ENCODE measurements around the gene ING5.

Gene ING5

DNA sequence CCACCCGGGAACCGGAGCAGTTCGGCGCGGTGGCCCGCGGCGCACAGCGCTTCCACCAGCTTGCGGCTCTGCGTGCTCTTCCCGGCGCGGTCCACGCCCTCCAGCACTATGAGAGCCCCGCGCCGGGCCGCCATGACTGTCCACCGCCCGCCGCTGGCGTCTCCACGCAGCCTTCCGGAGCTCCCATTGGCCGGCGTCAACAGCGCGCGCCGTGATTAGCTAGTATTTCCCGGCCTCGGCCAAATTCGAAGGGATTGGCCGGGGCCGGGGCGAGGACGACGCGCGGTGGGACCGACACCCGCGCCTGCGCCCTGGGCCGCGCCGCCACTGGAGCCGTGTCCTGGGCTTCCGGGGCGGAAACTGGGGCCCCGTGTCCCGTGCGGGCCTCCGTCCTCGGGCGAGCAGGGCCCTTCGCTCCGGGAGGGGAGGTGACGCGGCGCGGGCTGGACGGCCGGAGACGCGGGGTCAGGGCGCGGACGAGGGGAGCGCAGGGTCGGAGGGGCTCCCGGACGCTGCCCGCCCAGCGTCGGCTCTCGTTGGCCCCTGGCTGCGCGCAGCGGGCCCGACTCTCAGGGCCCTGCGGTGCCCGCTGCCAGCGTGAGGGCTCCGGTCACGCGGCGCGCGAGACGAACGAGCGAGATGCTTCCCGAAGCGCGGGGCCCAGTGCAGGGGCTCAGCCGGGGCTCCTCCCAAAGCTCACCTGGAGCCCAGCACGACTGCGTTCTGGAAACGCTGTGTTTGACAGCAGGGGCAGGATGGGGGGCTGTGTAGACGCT is 15.0 kb upstream of the ING5 start, which contains the start of gene DTYMK:
TSS of gene DTYMK (minus strand) at position 166 of the 776 bp plus-strand sequence. CDS start at position 134, 32 bp downstream.
- Histone ChIP-seq H3K27ac (ENCODE audit: low read depth, low read length) (peak within 1 kb of the TSS; percentile 92), H3K4me1 (ENCODE audit: control insufficient read depth, insufficient read depth, low read length) (peaks cover 9% of the 10 kb centered on the region), H3K9ac (ENCODE audit: low read length) (peak within 1 kb of the TSS; percentile 98), H3K4me3 (ENCODE audit: low read depth, low read length) (peak within 1 kb of the TSS; percentile 81), H3K36me3 (ENCODE audit: control insufficient read depth, insufficient read depth, low read length) (peaks cover 55% of the 10 kb centered on the region), H3K9me3 (ENCODE audit: control insufficient read depth, insufficient read depth, low read depth, low read length) (no peaks in the 10 kb centered on the region), H3K27me3 (ENCODE audit: control insufficient read depth, insufficient read depth, low read length) (no peaks in the 10 kb centered on the region)

DNA sequence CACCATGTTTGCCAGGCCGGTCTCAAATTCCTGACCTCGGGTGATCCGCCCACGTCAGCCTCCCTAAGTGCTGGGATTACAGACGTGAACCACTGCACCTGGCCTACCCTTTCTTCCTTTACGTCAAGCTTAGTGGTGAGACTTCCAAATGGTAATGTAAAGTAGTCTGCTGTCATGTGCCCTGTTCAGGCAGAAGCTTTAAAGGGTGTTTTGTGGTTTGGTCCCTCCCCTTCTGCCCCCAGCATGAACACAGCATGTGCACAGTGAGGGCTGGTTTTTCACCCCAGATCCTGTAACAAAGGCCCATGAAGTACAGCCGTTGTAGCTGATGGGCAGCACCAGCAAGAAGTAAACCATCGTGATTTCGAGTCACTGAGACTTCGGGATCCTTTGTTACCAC is 12.5 kb upstream of the ING5 start:
- H3K36me3 ChIP-seq (ENCODE audit: control insufficient read depth, insufficient read depth, low read length): peaks cover 45% of the 10 kb centered on the region
- H3K9ac ChIP-seq (ENCODE audit: low read length): no peak overlapping the region
- H3K27me3 ChIP-seq (ENCODE audit: control insufficient read depth, insufficient read depth, low read length): no peaks in the 10 kb centered on the region
- H3K4me1 ChIP-seq (ENCODE audit: control insufficient read depth, insufficient read depth, low read length): peaks cover 9% of the 10 kb centered on the region
- H3K4me3 ChIP-seq (ENCODE audit: low read depth, low read length): no peak overlapping the region
- H3K27ac ChIP-seq (ENCODE audit: low read depth, low read length): no peak overlapping the region
- no peaks in the 10 kb centered on the region for H3K9me3 ChIP-seq (ENCODE audit: control insufficient read depth, insufficient read depth, low read depth, low read length)

GRCh38 chr2:241690202-241690717 is 11.6 kb upstream of the ING5 start:
- H3K4me1 ChIP-seq (ENCODE audit: control insufficient read depth, insufficient read depth, low read length): peaks cover 9% of the 10 kb centered on the region
- H3K36me3 ChIP-seq (ENCODE audit: control insufficient read depth, insufficient read depth, low read length): peaks cover 47% of the 10 kb centered on the region
- peak overlapping the region; percentile 34 for H3K9ac ChIP-seq (ENCODE audit: low read length)
- H3K27me3 ChIP-seq (ENCODE audit: control insufficient read depth, insufficient read depth, low read length): no peaks in the 10 kb centered on the region
- H3K4me3 ChIP-seq (ENCODE audit: low read depth, low read length): no peak overlapping the region
- no peak overlapping the region for H3K27ac ChIP-seq (ENCODE audit: low read depth, low read length)
- no peaks in the 10 kb centered on the region for H3K9me3 ChIP-seq (ENCODE audit: control insufficient read depth, insufficient read depth, low read depth, low read length)

DNA sequence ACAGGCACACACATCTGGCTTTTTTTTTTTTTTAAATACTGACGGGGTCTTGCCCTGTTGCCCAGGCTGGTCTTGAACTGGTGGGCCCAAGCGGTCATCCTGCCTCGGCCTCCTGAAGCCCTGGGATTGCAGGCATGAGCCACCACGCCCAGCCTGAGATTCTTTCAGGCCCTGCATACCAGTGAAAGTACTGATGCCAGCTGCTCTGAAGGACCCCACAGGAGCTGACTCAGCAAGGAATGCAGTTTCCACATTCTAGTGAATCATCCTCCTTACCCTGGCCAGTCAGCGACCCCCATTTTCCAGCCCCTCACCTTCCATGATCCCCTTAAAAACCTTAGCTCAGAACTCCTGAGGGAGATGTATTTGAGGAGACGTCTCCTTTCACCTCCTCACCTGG is 9.4 kb upstream of the ING5 start:
- no peak overlapping the region for H3K9ac ChIP-seq (ENCODE audit: low read length)
- no peak overlapping the region for H3K27ac ChIP-seq (ENCODE audit: low read depth, low read length)
- peaks cover 6% of the 10 kb centered on the region for H3K4me1 ChIP-seq (ENCODE audit: control insufficient read depth, insufficient read depth, low read length)
- no peak overlapping the region for H3K4me3 ChIP-seq (ENCODE audit: low read depth, low read length)
- H3K36me3 ChIP-seq (ENCODE audit: control insufficient read depth, insufficient read depth, low read length): peaks cover 47% of the 10 kb centered on the region
- H3K9me3 ChIP-seq (ENCODE audit: control insufficient read depth, insufficient read depth, low read depth, low read length): no peaks in the 10 kb centered on the region
- H3K27me3 ChIP-seq (ENCODE audit: control insufficient read depth, insufficient read depth, low read length): no peaks in the 10 kb centered on the region

GRCh38 chr2:241695651-241696050 is 6.2 kb upstream of the ING5 start:
- H3K4me3 ChIP-seq (ENCODE audit: low read depth, low read length): no peak overlapping the region
- H3K27me3 ChIP-seq (ENCODE audit: control insufficient read depth, insufficient read depth, low read length): no peaks in the 10 kb centered on the region
- H3K9me3 ChIP-seq (ENCODE audit: control insufficient read depth, insufficient read depth, low read depth, low read length): no peaks in the 10 kb centered on the region
- no peaks in the 10 kb centered on the region for H3K4me1 ChIP-seq (ENCODE audit: control insufficient read depth, insufficient read depth, low read length)
- peaks cover 32% of the 10 kb centered on the region for H3K36me3 ChIP-seq (ENCODE audit: control insufficient read depth, insufficient read depth, low read length)
- no peak overlapping the region for H3K27ac ChIP-seq (ENCODE audit: low read depth, low read length)
- H3K9ac ChIP-seq (ENCODE audit: low read length): no peak overlapping the region

DNA sequence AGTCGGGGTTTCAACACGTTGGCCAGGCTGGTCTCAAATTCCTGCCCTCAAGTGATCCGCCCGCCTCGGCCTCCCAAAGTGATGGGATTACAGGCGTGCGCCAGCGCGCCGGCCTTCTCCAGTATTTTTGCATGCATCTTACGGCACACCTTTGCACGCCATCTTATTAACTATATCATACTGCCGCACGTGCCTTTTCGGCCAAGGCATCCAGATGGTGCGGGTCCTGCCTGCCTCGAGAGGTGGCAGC is 765 bp upstream of the ING5 start:
- H3K27me3 ChIP-seq (ENCODE audit: control insufficient read depth, insufficient read depth, low read length): no peaks in the 10 kb centered on the region
- H3K27ac ChIP-seq (ENCODE audit: low read depth, low read length): peak overlapping the region; percentile 95; the same call in 1 of the 2 replicates
- H3K4me3 ChIP-seq (ENCODE audit: low read depth, low read length): peak overlapping the region; percentile 94
- H3K4me1 ChIP-seq (ENCODE audit: control insufficient read depth, insufficient read depth, low read length): no peaks in the 10 kb centered on the region
- H3K9ac ChIP-seq (ENCODE audit: low read length): peak overlapping the region; percentile 98
- H3K9me3 ChIP-seq (ENCODE audit: control insufficient read depth, insufficient read depth, low read depth, low read length): no peaks in the 10 kb centered on the region
- H3K36me3 ChIP-seq (ENCODE audit: control insufficient read depth, insufficient read depth, low read length): peaks cover 20% of the 10 kb centered on the region

DNA sequence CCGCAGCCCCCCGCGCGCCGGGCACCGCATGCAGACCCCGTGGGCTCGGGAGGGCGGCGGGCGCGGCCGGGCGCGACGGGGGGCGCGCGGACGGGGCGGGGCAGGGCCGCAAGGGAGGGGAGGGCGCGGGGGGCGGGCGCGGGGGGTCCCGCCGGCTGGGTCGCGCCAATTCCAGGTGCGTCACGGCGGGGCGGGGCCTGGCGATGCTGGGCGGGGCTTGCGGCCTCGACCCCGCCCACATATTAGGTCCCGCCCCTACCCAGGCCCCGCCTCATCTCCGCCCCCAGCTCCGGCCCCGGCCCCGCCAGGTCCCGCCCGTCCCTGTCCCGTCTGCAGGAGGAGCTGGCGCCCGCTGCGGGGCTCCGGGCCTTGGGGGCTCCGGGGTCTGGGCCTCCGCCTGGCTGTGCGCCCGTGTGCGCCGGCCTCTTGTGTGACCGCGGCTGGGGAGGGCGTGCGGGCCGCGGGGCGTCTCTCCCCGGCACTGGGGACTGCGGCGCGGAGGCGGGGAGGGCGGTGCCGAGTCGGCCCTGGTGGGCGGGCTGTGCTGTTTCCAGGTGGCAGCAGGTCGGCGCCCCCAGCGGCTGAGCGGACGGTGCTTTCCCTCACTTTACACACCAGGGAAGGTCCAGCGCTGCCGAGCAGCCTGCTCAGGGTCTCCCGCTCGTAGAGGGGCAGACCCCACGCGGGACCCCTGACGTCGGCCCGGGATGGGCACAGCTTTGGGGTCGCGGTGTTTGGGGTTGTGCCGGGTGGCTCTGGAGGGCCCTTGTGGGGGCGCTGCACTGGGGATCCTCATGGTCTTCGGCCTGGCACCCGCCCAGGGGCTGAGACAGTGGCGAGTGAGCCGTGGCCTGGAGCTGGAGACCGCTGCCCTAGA is 554 bp downstream of the ING5 start:
- Histone ChIP-seq H3K27ac (ENCODE audit: low read depth, low read length) (peak overlapping the region; percentile 95; the same call in 1 of the 2 replicates), H3K27me3 (ENCODE audit: control insufficient read depth, insufficient read depth, low read length) (no peaks in the 10 kb centered on the region), H3K4me1 (ENCODE audit: control insufficient read depth, insufficient read depth, low read length) (no peaks in the 10 kb centered on the region), H3K9me3 (ENCODE audit: control insufficient read depth, insufficient read depth, low read depth, low read length) (no peaks in the 10 kb centered on the region), H3K9ac (ENCODE audit: low read length) (peak overlapping the region; percentile 78), H3K4me3 (ENCODE audit: low read depth, low read length) (peak overlapping the region; percentile 94), H3K36me3 (ENCODE audit: control insufficient read depth, insufficient read depth, low read length) (peaks cover 32% of the 10 kb centered on the region)

GRCh38 chr2:241703032-241703604 is 1.3 kb downstream of the ING5 start:
- Histone ChIP-seq H3K9ac (ENCODE audit: low read length) (peak overlapping the region; percentile 78), H3K4me3 (ENCODE audit: low read depth, low read length) (peak overlapping the region; percentile 87), H3K27ac (ENCODE audit: low read depth, low read length) (peak overlapping the region; percentile 56; the same call in 1 of the 2 replicates), H3K36me3 (ENCODE audit: control insufficient read depth, insufficient read depth, low read length) (peaks cover 38% of the 10 kb centered on the region), H3K27me3 (ENCODE audit: control insufficient read depth, insufficient read depth, low read length) (no peaks in the 10 kb centered on the region), H3K4me1 (ENCODE audit: control insufficient read depth, insufficient read depth, low read length) (no peaks in the 10 kb centered on the region), H3K9me3 (ENCODE audit: control insufficient read depth, insufficient read depth, low read depth, low read length) (no peaks in the 10 kb centered on the region)

GRCh38 chr2:241706537-241706936 is 4.7 kb downstream of the ING5 start:
- no peaks in the 10 kb centered on the region for H3K4me1 ChIP-seq (ENCODE audit: control insufficient read depth, insufficient read depth, low read length)
- no peaks in the 10 kb centered on the region for H3K27me3 ChIP-seq (ENCODE audit: control insufficient read depth, insufficient read depth, low read length)
- H3K4me3 ChIP-seq (ENCODE audit: low read depth, low read length): no peak overlapping the region
- peaks cover 65% of the 10 kb centered on the region for H3K36me3 ChIP-seq (ENCODE audit: control insufficient read depth, insufficient read depth, low read length)
- no peak overlapping the region for H3K27ac ChIP-seq (ENCODE audit: low read depth, low read length)
- no peak overlapping the region for H3K9ac ChIP-seq (ENCODE audit: low read length)
- H3K9me3 ChIP-seq (ENCODE audit: control insufficient read depth, insufficient read depth, low read depth, low read length): no peaks in the 10 kb centered on the region

- no peaks in the 10 kb centered on the region for H3K4me1 ChIP-seq (ENCODE audit: control insufficient read depth, insufficient read depth, low read length)
- no peaks in the 10 kb centered on the region for H3K9me3 ChIP-seq (ENCODE audit: control insufficient read depth, insufficient read depth, low read depth, low read length)
- H3K9ac ChIP-seq (ENCODE audit: low read length): no peak overlapping the region
- H3K36me3 ChIP-seq (ENCODE audit: control insufficient read depth, insufficient read depth, low read length): peaks cover 82% of the 10 kb centered on the region
- H3K27ac ChIP-seq (ENCODE audit: low read depth, low read length): no peak overlapping the region
- H3K27me3 ChIP-seq (ENCODE audit: control insufficient read depth, insufficient read depth, low read length): no peaks in the 10 kb centered on the region
- H3K4me3 ChIP-seq (ENCODE audit: low read depth, low read length): no peak overlapping the region
Observed at GRCh38 chr2:241708879-241709278, 7.0 kb downstream of the ING5 start.

- peaks cover 73% of the 10 kb centered on the region for H3K36me3 ChIP-seq (ENCODE audit: control insufficient read depth, insufficient read depth, low read length)
Observed at GRCh38 chr2:241719093-241719492, 17.3 kb downstream of the ING5 start.

More at GRCh38 chr2:241719093-241719492, 17.3 kb downstream of the ING5 start:
- Histone ChIP-seq H3K27ac (ENCODE audit: low read depth, low read length) (no peak overlapping the region), H3K4me3 (ENCODE audit: low read depth, low read length) (no peak overlapping the region), H3K4me1 (ENCODE audit: control insufficient read depth, insufficient read depth, low read length) (no peaks in the 10 kb centered on the region), H3K27me3 (ENCODE audit: control insufficient read depth, insufficient read depth, low read length) (no peaks in the 10 kb centered on the region), H3K9me3 (ENCODE audit: control insufficient read depth, insufficient read depth, low read depth, low read length) (peaks cover 19% of the 10 kb centered on the region), H3K9ac (ENCODE audit: low read length) (no peak overlapping the region)
